Measurements from ENCODE around the gene PSMD11.

- TF ChIP-seq CTCF (conservative IDR thresholded peaks at IDR 0.05; ENCODE audit: low read length) (no peak), EZH2phosphoT487 (IDR thresholded peaks at IDR 0.05; ENCODE audit: borderline replicate concordance, low read depth, low read length) (no peak)
These were observed 36.9 kb downstream of the PSMD11 start for GRCh38 chr17:32481193-32481592.

Data from OCI-LY7 (cell line).